HEK293 (cell line): ENCODE results near the gene GNLY.

Experiments
- ZNF274 ChIP-seq, 2 experiments: fragments of 200-500 bp in 1 of 2; fragments of 450-650 bp in 1 of 2; sonication (Bioruptor generic) in 1 of 2; formaldehyde crosslinking in 1 of 2; IDR thresholded peaks; 2 replicates each; pipeline versions ENCODE4 v1.5.1 to v1.6.1; 2014 to 2016; ENCODE audit warnings: borderline replicate concordance in 1 of 2, inconsistent platforms in 1 of 2, low read length in 1 of 2, missing biosample characterization in 1 of 2, missing genetic modification characterization in 1 of 2
- TF ChIP-seq, protein P1 (sequence below): fragments of 450-650 bp; formaldehyde crosslinking; IDR thresholded peaks from 2 replicates; pipeline ENCODE4 v1.5.1; 2016; ENCODE audit warnings: missing biosample characterization, missing genetic modification characterization
- TF ChIP-seq, protein P2 (sequence below): fragments of 450-650 bp; formaldehyde crosslinking; IDR thresholded peaks from 2 replicates; pipeline ENCODE4 v1.5.1; 2016; ENCODE audit warnings: missing biosample characterization, missing genetic modification characterization
- TF ChIP-seq, protein P3 (sequence below): IDR thresholded peaks from 2 replicates; pipeline ENCODE4 v1.6.1; 2011; ENCODE audit warnings: mild to moderate bottlenecking, low read depth, low read length, borderline replicate concordance

- TF ChIP-seq, protein P1, sequence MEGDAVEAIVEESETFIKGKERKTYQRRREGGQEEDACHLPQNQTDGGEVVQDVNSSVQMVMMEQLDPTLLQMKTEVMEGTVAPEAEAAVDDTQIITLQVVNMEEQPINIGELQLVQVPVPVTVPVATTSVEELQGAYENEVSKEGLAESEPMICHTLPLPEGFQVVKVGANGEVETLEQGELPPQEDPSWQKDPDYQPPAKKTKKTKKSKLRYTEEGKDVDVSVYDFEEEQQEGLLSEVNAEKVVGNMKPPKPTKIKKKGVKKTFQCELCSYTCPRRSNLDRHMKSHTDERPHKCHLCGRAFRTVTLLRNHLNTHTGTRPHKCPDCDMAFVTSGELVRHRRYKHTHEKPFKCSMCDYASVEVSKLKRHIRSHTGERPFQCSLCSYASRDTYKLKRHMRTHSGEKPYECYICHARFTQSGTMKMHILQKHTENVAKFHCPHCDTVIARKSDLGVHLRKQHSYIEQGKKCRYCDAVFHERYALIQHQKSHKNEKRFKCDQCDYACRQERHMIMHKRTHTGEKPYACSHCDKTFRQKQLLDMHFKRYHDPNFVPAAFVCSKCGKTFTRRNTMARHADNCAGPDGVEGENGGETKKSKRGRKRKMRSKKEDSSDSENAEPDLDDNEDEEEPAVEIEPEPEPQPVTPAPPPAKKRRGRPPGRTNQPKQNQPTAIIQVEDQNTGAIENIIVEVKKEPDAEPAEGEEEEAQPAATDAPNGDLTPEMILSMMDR, result no peak
- TF ChIP-seq, protein P2, sequence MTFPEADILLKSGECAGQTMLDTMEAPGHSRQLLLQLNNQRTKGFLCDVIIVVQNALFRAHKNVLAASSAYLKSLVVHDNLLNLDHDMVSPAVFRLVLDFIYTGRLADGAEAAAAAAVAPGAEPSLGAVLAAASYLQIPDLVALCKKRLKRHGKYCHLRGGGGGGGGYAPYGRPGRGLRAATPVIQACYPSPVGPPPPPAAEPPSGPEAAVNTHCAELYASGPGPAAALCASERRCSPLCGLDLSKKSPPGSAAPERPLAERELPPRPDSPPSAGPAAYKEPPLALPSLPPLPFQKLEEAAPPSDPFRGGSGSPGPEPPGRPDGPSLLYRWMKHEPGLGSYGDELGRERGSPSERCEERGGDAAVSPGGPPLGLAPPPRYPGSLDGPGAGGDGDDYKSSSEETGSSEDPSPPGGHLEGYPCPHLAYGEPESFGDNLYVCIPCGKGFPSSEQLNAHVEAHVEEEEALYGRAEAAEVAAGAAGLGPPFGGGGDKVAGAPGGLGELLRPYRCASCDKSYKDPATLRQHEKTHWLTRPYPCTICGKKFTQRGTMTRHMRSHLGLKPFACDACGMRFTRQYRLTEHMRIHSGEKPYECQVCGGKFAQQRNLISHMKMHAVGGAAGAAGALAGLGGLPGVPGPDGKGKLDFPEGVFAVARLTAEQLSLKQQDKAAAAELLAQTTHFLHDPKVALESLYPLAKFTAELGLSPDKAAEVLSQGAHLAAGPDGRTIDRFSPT (tag by site-specific recombination), result no peak
- TF ChIP-seq, protein P3, sequence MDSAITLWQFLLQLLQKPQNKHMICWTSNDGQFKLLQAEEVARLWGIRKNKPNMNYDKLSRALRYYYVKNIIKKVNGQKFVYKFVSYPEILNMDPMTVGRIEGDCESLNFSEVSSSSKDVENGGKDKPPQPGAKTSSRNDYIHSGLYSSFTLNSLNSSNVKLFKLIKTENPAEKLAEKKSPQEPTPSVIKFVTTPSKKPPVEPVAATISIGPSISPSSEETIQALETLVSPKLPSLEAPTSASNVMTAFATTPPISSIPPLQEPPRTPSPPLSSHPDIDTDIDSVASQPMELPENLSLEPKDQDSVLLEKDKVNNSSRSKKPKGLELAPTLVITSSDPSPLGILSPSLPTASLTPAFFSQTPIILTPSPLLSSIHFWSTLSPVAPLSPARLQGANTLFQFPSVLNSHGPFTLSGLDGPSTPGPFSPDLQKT, result no peak
- TF ChIP-seq ZNF274 (IDR thresholded peaks at IDR 0.05; ENCODE audit: low read length) (no peak), ZNF274 (tag by site-specific recombination; IDR thresholded peaks at IDR 0.05; ENCODE audit: borderline replicate concordance) (no peak)
These were observed 27.5 kb upstream of the GNLY start for GRCh38 chr2:85666435-85667316.
